HEK293T (cell line): ENCODE results near the gene FOXB1.

Source experiments
- ARNT ChIP-seq: fragments of 450-650 bp; IDR thresholded peaks from 2 replicates; pipeline ENCODE4 v1.6.1; 2017; ENCODE audit warnings: mild to moderate bottlenecking
- BHLHE40 ChIP-seq: fragments of 450-650 bp; IDR thresholded peaks from 2 replicates; pipeline ENCODE4 v1.6.1; 2016; ENCODE audit warnings: mild to moderate bottlenecking, moderate library complexity, borderline replicate concordance
- ELF4 ChIP-seq: fragments of 450-650 bp; IDR thresholded peaks from 2 replicates; pipeline ENCODE4 v1.6.1; 2017; ENCODE audit warnings: antibody characterized with exemption
- FOXK2 ChIP-seq: fragments of 450-650 bp; IDR thresholded peaks from 2 replicates; pipeline ENCODE4 v1.6.1; 2016; ENCODE audit warnings: mild to moderate bottlenecking
- SP1 ChIP-seq: fragments of 450-650 bp; IDR thresholded peaks from 2 replicates; pipeline ENCODE4 v1.6.1; 2017
- ZNF384 ChIP-seq: fragments of 450-650 bp; IDR thresholded peaks from 2 replicates; pipeline ENCODE4 v1.6.1; 2016
- TF ChIP-seq, protein P1 (sequence below): fragments of 450-650 bp; IDR thresholded peaks from 2 replicates; pipeline ENCODE4 v1.6.1; 2016

DNA sequence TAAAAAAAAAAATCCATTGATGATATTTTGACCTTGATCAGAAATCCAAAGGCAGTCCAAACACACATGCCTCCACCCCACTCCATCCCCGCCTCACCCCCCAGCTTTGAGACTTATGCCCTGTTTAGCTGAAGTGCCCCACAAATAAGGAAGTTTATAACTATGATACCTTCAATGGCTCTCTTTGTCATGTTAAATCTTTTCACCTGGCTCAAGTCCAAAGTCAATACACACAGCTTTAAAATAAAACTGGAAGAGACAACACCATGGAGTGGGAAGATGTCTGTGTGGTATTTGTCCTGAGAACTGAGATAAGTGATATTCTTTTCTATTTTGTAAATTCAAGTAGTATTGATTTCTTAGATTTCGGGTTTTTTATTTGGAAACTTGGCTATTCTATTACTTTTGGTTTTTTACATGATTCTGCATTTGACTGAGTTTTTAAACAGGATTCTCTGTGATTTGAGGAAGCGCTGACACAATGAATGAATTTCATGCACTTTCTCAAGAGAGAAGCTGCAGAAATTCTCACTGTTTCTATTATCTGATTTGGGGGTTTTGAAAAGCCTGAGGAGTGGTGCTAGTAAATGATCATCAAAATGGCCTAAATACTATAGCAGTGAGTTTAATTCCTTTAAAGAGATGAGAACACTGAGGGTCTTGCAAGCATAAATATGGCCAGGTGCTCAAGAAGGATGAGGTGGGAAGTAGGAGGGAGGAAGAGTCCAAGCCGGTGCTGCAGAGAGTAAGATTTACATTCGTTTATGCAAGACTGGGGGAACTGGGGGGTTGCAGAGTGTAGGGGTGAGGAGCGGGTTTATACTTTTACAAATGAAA lies 5.2 kb downstream of the FOXB1 start:
- TF ChIP-seq ZNF384 (no peak), BHLHE40 (no peak), ELF4 (no peak), SP1 (no peak), ARNT (no peak), FOXK2 (no peak)
- TF ChIP-seq, protein P1, sequence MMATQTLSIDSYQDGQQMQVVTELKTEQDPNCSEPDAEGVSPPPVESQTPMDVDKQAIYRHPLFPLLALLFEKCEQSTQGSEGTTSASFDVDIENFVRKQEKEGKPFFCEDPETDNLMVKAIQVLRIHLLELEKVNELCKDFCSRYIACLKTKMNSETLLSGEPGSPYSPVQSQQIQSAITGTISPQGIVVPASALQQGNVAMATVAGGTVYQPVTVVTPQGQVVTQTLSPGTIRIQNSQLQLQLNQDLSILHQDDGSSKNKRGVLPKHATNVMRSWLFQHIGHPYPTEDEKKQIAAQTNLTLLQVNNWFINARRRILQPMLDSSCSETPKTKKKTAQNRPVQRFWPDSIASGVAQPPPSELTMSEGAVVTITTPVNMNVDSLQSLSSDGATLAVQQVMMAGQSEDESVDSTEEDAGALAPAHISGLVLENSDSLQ, result no peak
